GM23248 (cell line): ENCODE data around the gene LRRC4B.

Source experiments
- EZH2 ChIP-seq: fragments of 200-600 bp; sonication (generic); IDR thresholded peaks from 2 replicates; pipeline ENCODE4 v1.6.1; 2018; ENCODE audit warnings: antibody characterized with exemption, mild to moderate bottlenecking; ENCODE audit not compliant: insufficient read depth, poor library complexity, severe bottlenecking
- EZH2phosphoT487 ChIP-seq: fragments of 200-600 bp; sonication (generic); IDR thresholded peaks from 2 replicates; pipeline ENCODE4 v1.6.1; 2018; ENCODE audit warnings: antibody characterized with exemption, moderate library complexity, mild to moderate bottlenecking, low read depth; ENCODE audit not compliant: insufficient read depth

GRCh38 chr19:50570997-50571396 lies 2.8 kb upstream of the LRRC4B start:
- TF ChIP-seq EZH2 (no peak), EZH2phosphoT487 (no peak)
